Activated naive CD4-positive, alpha-beta T cell (primary cell): ENCODE data around the gene SDC3.

Experiments used
- DNase-seq, 4 experiments: peaks; one replicate each; lab custom pipeline; 2025; lab: John Stamatoyannopoulos, UW

The SDC3 gene

GRCh38 chr1:30928171-30928570 lies 19.6 kb upstream of the SDC3 start:
- DNase-seq: no peak

GRCh38 chr1:30927448-30927847 lies 18.9 kb upstream of the SDC3 start:
- DNase-seq: no peak

- DNase-seq: no peak
Measured at GRCh38 chr1:30923597-30923996, 15.0 kb upstream of the SDC3 start.

- no peak for DNase-seq
Measured at GRCh38 chr1:30920827-30921226, 12.3 kb upstream of the SDC3 start.

GRCh38 chr1:30919025-30919881 lies 10.7 kb upstream of the SDC3 start:
- DNase-seq: no peak

GRCh38 chr1:30916296-30916695 lies 7.7 kb upstream of the SDC3 start:
- DNase-seq: no peak

- no peak for DNase-seq
Measured at GRCh38 chr1:30915491-30916230, 7.1 kb upstream of the SDC3 start.

- no peak for DNase-seq
Measured at GRCh38 chr1:30914931-30915330, 6.4 kb upstream of the SDC3 start.

GRCh38 chr1:30914587-30914922 lies 6.0 kb upstream of the SDC3 start:
- no peak for DNase-seq

GRCh38 chr1:30912913-30913652 lies 4.5 kb upstream of the SDC3 start:
- no peak for DNase-seq

GRCh38 chr1:30912224-30912623 lies 3.7 kb upstream of the SDC3 start:
- no peak for DNase-seq

GRCh38 chr1:30911059-30911954 lies 2.7 kb upstream of the SDC3 start:
- DNase-seq: peak in 1 of 4 experiments; percentile 13

- no peak for DNase-seq
Measured at GRCh38 chr1:30909365-30910068, 959 bp upstream of the SDC3 start.

- DNase-seq: no peak
Measured at GRCh38 chr1:30908316-30908695, 252 bp downstream of the SDC3 start.

GRCh38 chr1:30907481-30908315 lies 860 bp downstream of the SDC3 start:
- no peak for DNase-seq

GRCh38 chr1:30906631-30907441 lies 1.7 kb downstream of the SDC3 start:
- no peak for DNase-seq

GRCh38 chr1:30905916-30906620 lies 2.5 kb downstream of the SDC3 start:
- no peak for DNase-seq

GRCh38 chr1:30905403-30905802 lies 3.2 kb downstream of the SDC3 start:
- DNase-seq: no peak

GRCh38 chr1:30904962-30905335 lies 3.6 kb downstream of the SDC3 start:
- DNase-seq: no peak
